HG02588 (cell line): ENCODE data around the gene FIGNL2.

Experiments
- ATAC-seq: cut with Tn5 transposase; IDR thresholded peaks from one replicate; pipeline ENCODE4 v1.9.1; 2021; ENCODE audit warnings: mild to moderate bottlenecking, moderate library complexity; ENCODE audit not compliant: unreplicated experiment

FIGNL2 gene

GRCh38 chr12:51862947-51863346 lies 14.4 kb upstream of the FIGNL2 start:
- ATAC-seq: no peak

DNA sequence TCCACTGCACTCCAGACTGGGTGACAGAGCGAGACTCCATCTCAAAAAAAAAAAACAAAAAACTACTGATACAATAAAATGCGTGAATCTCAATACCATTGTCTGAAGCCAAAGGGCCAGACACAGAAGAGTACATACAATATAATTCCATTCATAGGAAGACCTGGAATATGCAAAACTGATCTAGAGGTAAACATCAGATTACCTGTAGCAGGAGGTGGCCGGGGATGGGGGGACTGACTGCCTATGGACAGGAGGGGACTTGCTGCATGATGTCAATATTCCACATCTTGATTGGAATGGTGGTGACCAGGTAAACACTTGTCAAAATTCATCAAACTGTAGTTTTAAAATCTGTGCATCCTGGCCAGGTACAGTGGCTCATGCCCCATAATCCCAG lies 12.5 kb upstream of the FIGNL2 start:
- ATAC-seq: no peak

GRCh38 chr12:51855586-51856428 lies 7.3 kb upstream of the FIGNL2 start:
- no peak for ATAC-seq

GRCh38 chr12:51852404-51853137 lies 4.1 kb upstream of the FIGNL2 start:
- ATAC-seq: no peak

GRCh38 chr12:51851413-51852124 lies 3.1 kb upstream of the FIGNL2 start:
- ATAC-seq: no peak

DNA sequence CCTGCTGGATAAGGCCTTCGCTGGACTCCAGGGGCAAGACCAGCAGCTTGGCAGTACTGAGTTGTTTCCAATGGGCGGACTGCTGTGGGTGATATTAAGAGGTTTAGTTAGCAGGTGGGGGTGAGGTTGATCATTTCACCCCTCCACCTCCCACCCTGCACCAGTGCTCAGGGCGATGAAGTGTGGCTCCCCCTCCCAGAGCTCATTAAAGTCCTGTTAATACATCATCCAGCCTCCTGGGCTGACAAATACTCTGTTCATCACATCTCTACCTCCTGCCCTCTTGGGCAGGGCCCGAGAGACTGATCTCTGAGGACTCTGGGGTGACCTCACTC lies 2.4 kb upstream of the FIGNL2 start:
- no peak for ATAC-seq

DNA sequence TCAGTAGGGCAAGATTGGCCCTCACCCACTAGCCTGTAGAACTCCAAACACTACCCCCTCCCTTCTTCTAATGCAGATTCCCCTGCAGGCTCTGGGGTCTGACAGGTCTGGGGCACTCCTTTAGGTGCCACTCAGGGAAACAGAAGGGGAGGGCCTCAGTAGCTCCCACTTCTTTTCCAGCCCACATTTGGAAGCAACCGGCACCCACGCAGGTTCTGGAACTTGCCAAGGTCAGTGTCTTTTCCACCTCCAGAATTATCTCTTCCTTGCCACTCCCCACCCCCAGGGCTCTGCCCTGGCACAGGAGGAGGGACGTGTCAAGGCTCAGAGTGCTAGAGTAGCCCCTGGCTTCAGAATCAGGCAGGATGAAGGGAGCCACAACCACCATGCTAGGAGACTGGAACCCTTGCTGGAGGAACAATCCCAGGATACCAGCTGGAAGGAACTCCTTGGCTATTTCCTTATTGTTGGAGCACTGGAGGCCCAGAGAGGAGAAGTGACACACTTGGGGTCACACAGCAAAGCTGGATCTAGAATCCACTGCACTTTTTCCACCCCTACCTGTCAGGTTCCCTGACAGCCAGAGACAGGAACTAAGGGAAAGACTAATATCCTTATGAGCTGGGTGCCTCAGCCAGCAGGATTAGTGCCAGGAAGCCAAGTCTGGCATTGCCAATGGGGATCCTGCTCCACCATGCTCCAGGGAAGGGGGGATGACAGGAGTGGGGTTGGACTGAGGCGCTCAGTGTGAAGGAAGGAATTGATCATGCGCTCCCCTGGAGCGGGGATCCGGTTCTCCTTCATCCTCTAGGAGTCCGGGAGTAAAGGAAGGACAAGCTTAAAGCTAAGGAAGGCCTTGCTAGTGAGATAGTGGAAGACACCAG lies 1.8 kb upstream of the FIGNL2 start:
- no peak for ATAC-seq

DNA sequence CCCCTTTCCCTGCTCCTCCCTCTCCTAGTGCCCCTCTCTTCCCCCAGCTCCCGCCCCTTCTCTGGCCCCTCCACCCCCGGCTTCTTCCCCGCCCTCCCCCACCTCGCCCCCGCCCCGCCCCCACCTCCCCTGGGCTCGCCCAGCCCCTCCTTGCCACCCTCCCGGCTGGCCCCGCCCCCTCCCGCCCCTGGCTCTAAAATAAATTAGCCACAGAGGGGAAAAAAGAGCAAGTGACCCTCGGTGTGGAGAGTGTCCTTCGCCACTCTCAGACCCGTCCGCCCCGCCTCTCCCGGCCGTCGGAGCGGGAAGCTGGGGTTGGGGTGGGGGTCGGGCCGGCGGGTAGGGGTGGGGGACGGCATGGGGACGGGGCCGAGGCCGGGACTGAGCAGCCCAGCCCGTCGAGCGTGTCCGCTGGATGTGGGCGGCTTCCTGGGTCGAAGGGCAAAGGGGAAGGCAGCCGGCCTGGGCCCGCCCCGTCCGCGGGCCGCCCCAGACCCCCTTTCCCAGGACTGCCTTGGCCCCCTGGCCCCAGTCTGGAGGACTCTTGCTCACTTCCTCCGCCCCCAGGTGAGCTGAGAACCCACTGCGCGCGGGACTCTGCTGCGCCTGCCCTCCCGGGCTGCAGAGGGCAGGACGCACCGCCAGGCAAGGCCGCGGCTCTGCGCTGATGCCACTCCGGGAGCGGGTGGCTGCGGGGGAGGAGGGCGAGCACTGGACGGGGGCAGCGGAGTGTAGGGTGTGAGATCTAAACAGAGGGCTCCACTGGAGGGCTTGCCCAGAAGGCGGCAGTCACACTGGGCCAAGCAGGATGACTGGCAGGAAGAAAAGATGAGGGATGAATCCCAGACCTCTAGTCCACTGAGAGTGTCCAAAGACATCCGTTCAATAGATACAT lies 570 bp upstream of the FIGNL2 start:
- ATAC-seq: no peak

DNA sequence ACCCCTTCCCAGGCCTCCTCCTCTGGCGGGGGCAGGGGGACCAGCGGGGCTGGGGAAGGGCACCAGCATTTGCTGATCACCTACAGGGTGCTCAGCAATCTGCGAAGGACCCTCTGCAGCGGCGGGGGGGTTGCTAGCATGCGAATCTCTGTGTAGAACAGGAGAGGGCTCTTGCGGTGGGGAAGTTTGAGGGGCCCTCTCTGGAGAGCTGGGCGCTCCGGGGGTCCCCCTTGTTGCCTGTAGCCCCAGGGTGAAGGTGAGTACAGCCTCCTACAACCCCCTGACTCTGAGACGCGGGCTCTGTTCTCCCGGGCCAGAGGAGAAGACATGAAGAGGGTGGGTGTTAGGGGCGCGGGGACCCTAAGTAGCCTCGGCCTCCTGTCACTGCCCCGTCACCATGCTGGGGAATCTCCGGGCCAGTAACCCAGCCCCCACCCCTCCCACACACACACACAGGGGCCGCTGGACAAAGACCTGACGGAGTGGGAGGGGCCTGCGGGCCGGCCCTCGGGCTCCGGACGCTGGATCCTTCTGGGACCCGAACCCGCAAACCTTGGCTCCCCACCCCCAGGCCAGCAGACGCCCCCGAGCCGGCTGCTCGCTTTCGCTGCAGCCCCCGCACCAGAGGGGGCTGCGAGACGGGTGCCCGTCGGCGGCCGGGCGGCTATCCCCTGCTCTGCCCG lies 734 bp downstream of the FIGNL2 start:
- ATAC-seq: no peak

GRCh38 chr12:51846911-51847642 lies 1.4 kb downstream of the FIGNL2 start:
- ATAC-seq: no peak

DNA sequence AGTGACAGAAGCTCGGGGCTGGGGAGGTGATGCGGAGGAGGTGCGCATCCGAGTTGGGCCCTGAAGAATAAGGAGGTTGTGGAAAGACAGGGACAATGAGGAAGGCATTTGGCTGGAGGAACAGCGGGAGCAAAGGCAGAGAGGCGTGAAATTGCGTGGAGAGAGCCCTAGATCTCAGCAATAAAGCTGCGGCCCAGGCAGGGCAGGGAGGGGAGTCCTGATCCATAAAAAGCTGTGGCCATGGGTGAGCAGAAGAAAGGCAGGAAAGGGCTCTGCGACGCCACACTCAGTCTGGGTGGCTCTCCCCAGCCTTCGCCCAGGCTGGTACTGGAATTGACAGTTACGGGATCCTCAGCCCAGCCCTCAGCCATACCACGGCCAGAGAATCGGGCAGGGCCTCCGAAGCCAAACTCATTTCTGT lies 2.2 kb downstream of the FIGNL2 start:
- no peak for ATAC-seq

DNA sequence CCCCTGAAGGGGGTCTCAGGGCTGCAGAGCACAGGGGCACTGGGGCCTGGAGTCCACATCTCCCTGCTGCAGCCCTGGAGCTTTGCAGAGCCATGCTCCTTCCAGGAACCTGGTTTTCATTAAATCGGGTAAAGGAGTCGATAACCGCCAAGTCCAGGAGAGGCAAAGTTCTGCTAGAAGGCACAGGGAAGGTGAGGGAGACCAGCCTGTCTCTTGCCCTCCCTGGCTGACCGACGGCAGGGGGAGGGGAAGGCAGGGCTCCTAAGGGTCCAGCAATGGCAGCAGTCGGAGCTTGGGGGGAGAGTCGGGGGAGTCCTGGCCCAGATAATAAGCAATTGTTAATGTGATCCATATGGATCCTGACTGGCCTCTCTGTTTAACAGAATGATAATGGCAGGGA lies 3.0 kb downstream of the FIGNL2 start:
- ATAC-seq: no peak

- ATAC-seq: no peak
These were observed 3.7 kb downstream of the FIGNL2 start for GRCh38 chr12:51844854-51845253.

- ATAC-seq: no peak
These were observed 6.8 kb downstream of the FIGNL2 start for GRCh38 chr12:51841727-51842126.

- ATAC-seq: no peak
These were observed 7.6 kb downstream of the FIGNL2 start for GRCh38 chr12:51840966-51841365.

GRCh38 chr12:51839310-51839947 lies 9.1 kb downstream of the FIGNL2 start:
- no peak for ATAC-seq

- no peak for ATAC-seq
These were observed 9.8 kb downstream of the FIGNL2 start for GRCh38 chr12:51838762-51839161.

DNA sequence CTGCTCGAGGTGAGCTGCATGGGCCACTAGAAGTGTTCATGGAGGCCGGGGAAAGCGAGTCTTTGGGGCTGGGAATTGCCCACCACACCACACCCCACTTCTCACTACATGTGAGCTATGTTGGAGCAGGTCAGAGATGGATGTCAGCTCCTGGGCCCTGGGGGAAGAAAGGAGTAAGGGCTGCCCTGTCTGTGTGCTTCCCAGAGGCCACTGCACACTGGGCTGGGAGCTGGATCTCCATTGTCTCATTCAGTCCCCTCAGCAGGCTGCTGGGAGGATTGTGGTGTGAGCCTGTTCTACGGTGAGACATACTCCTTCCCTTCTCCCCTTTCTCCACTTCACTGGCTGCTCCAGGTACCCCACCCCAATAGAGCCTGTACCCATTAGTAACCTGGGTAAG lies 10.5 kb downstream of the FIGNL2 start:
- ATAC-seq: no peak
